HG02884 (cell line): ENCODE data around the gene MYO3B.
A peak's percentile ranks its signal among the peaks of the same experiment; 100 is the strongest.
"Not testable (repeated sequence)": the region's sequence is repeated elsewhere in the genome, so short reads cannot be mapped to it uniquely, and the experiment has no call there.

Experiments
- ATAC-seq: cut with Tn5 transposase; IDR thresholded peaks from one replicate; pipeline ENCODE4 v1.9.1; 2021; ENCODE audit warnings: mild to moderate bottlenecking, moderate library complexity; ENCODE audit not compliant: unreplicated experiment

The MYO3B gene

GRCh38 chr2:170660409-170660808, 482.5 kb downstream of the MYO3B start:
- ATAC-seq: no peak

- no peak for ATAC-seq
Measured at GRCh38 chr2:170665743-170666142, 487.8 kb downstream of the MYO3B start.

GRCh38 chr2:170669909-170670308, 492.0 kb downstream of the MYO3B start:
- ATAC-seq: no peak

- no peak for ATAC-seq
Measured at GRCh38 chr2:170670651-170671050, 492.7 kb downstream of the MYO3B start.

GRCh38 chr2:170671079-170671478, 493.1 kb downstream of the MYO3B start:
- ATAC-seq: no peak

- not testable (repeated sequence) for ATAC-seq
Measured at GRCh38 chr2:170674282-170674681, 496.3 kb downstream of the MYO3B start.

- ATAC-seq: no peak
Measured at GRCh38 chr2:170675701-170676100, 497.8 kb downstream of the MYO3B start.

GRCh38 chr2:170679607-170680079, 501.7 kb downstream of the MYO3B start:
- ATAC-seq: no peak

GRCh38 chr2:170680172-170680941, 502.4 kb downstream of the MYO3B start:
- peak; percentile 80 for ATAC-seq

GRCh38 chr2:170681311-170681710, 503.4 kb downstream of the MYO3B start:
- ATAC-seq: no peak

GRCh38 chr2:170685591-170685990, 507.6 kb downstream of the MYO3B start:
- no peak for ATAC-seq

- no peak for ATAC-seq
Measured at GRCh38 chr2:170689481-170689880, 511.5 kb downstream of the MYO3B start.

GRCh38 chr2:170690640-170691039, 512.7 kb downstream of the MYO3B start:
- ATAC-seq: no peak

GRCh38 chr2:170694316-170694715, 516.4 kb downstream of the MYO3B start:
- no peak for ATAC-seq

- ATAC-seq: no peak
Measured at GRCh38 chr2:170695521-170696410, 517.8 kb downstream of the MYO3B start.

GRCh38 chr2:170696948-170697347, 519.0 kb downstream of the MYO3B start:
- ATAC-seq: no peak

- no peak for ATAC-seq
Measured at GRCh38 chr2:170701011-170701410, 523.1 kb downstream of the MYO3B start.

- ATAC-seq: no peak
Measured at GRCh38 chr2:170703776-170704476, 526.0 kb downstream of the MYO3B start.
